GM21786 (cell line): ENCODE measurements around the gene MTHFD2L.

Source experiments
- ATAC-seq: cut with Tn5 transposase; IDR thresholded peaks from one replicate; pipeline ENCODE4 v1.9.1; 2021; ENCODE audit not compliant: unreplicated experiment

MTHFD2L gene

GRCh38 chr4:74235135-74235534 lies 77.2 kb downstream of the MTHFD2L start:
- ATAC-seq, result peak; percentile 69

GRCh38 chr4:74237425-74237966 lies 79.6 kb downstream of the MTHFD2L start:
- ATAC-seq, result no peak

- no peak for ATAC-seq
Observed at GRCh38 chr4:74244049-74244448, 86.1 kb downstream of the MTHFD2L start.

GRCh38 chr4:74252933-74253332 lies 95.0 kb downstream of the MTHFD2L start:
- no peak for ATAC-seq

- no peak for ATAC-seq
Observed at GRCh38 chr4:74254386-74254785, 96.5 kb downstream of the MTHFD2L start.

- ATAC-seq, result no peak
Observed at GRCh38 chr4:74255096-74255495, 97.2 kb downstream of the MTHFD2L start.

GRCh38 chr4:74258963-74259362 lies 101.0 kb downstream of the MTHFD2L start:
- no peak for ATAC-seq

- ATAC-seq, result no peak
Observed at GRCh38 chr4:74260036-74260435, 102.1 kb downstream of the MTHFD2L start.

- ATAC-seq, result no peak
Observed at GRCh38 chr4:74262522-74262921, 104.6 kb downstream of the MTHFD2L start.

GRCh38 chr4:74263551-74263950 lies 105.6 kb downstream of the MTHFD2L start:
- ATAC-seq, result no peak

GRCh38 chr4:74266081-74266480 lies 108.2 kb downstream of the MTHFD2L start:
- ATAC-seq, result no peak

- ATAC-seq, result no peak
Observed at GRCh38 chr4:74267998-74268606, 110.2 kb downstream of the MTHFD2L start.

- no peak for ATAC-seq
Observed at GRCh38 chr4:74268643-74269042, 110.7 kb downstream of the MTHFD2L start.

GRCh38 chr4:74278490-74278889 lies 120.6 kb downstream of the MTHFD2L start:
- ATAC-seq, result no peak

GRCh38 chr4:74279716-74280115 lies 121.8 kb downstream of the MTHFD2L start:
- no peak for ATAC-seq

GRCh38 chr4:74282926-74283325 lies 125.0 kb downstream of the MTHFD2L start:
- no peak for ATAC-seq

- ATAC-seq, result no peak
Observed at GRCh38 chr4:74283614-74284013, 125.7 kb downstream of the MTHFD2L start.

GRCh38 chr4:74284053-74284452 lies 126.1 kb downstream of the MTHFD2L start:
- ATAC-seq, result no peak

- no peak for ATAC-seq
Observed at GRCh38 chr4:74287164-74287563, 129.2 kb downstream of the MTHFD2L start.

- no peak for ATAC-seq
Observed at GRCh38 chr4:74287791-74288190, 129.9 kb downstream of the MTHFD2L start.

GRCh38 chr4:74291471-74291870 lies 133.6 kb downstream of the MTHFD2L start:
- ATAC-seq, result no peak

- no peak for ATAC-seq
Observed at GRCh38 chr4:74292111-74292870, 134.4 kb downstream of the MTHFD2L start.
